GM19328 (cell line): ENCODE measurements around the gene MEMO1.
"Not testable (repeated sequence)": the region's sequence is repeated elsewhere in the genome, so short reads cannot be mapped to it uniquely, and the experiment has no call there.

Experiments
- ATAC-seq: cut with Tn5 transposase; IDR thresholded peaks from one replicate; pipeline ENCODE4 v1.9.1; 2021; ENCODE audit warnings: mild to moderate bottlenecking, moderate library complexity; ENCODE audit not compliant: unreplicated experiment

Gene MEMO1

DNA sequence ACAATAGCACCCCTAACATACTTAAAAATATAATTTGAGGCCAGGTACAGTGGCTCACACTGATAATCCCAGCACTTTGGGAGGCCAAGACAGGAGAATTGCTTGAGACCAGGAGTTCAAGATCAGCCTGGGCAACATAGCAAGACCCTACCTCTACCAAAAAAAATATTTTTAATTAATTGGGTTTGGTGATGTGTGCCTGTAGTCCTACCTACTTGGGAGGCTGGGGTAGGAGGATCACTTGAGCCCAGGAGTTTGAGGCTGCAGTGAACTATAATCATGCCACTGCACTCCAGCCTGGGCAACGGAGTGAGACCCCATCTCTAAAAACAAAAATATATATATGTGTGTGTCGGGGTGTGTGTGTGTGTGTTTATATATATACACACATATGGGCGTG is 91.3 kb downstream of the MEMO1 start:
- ATAC-seq: no peak

- no peak for ATAC-seq
These were observed 101.1 kb downstream of the MEMO1 start for GRCh38 chr2:31909661-31910060.

GRCh38 chr2:31907491-31907890 is 103.3 kb downstream of the MEMO1 start:
- ATAC-seq: not testable (repeated sequence)

GRCh38 chr2:31903109-31903780 is 107.6 kb downstream of the MEMO1 start:
- ATAC-seq: no peak

- no peak for ATAC-seq
These were observed 108.9 kb downstream of the MEMO1 start for GRCh38 chr2:31901900-31902299.

GRCh38 chr2:31900156-31900555 is 110.7 kb downstream of the MEMO1 start:
- not testable (repeated sequence) for ATAC-seq

DNA sequence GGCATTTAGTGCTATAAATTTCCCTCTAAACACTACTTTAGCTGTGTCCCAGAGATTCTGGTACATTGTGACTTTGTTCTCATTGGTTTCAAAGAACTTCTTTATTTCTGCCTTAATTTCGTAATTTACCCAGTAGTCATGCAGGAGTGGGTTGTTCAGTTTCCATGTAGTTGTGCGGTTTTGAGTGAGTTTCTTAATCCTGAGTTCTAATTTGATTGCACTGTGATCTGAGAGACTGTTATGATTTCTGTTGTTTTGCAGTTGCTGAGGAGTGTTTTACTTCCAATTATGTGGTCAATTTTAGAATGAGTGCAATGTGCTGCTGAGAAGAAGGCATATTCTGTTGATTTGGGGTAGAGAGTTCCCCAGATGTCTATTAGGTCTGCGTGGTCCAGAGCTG is 112.5 kb downstream of the MEMO1 start:
- ATAC-seq: not testable (repeated sequence)

DNA sequence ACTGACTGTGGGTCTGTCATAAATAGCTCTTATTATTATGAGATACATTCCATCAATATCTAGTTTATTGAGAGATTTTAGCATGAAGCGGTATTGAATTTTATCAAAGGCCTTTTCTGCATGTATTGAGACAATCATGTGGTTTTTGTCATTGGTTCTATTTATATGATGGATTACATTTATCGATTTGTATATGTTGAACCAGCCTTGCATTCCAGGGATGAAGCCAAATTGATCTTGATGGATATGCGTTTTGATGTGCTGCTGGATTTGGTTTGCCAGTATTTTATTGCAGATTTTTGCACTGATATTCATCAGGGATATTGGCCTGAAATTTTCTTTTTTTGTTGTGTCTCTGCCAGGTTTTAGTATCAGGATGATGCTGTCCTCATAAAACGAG is 113.5 kb downstream of the MEMO1 start:
- not testable (repeated sequence) for ATAC-seq

- ATAC-seq: no peak
These were observed 114.5 kb downstream of the MEMO1 start for GRCh38 chr2:31896293-31896692.

GRCh38 chr2:31894656-31895055 is 116.2 kb downstream of the MEMO1 start:
- ATAC-seq: no peak

GRCh38 chr2:31893094-31893493 is 117.7 kb downstream of the MEMO1 start:
- no peak for ATAC-seq

- ATAC-seq: no peak
These were observed 121.8 kb downstream of the MEMO1 start for GRCh38 chr2:31889044-31889443.

- ATAC-seq: no peak
These were observed 122.3 kb downstream of the MEMO1 start for GRCh38 chr2:31888550-31888949.

- no peak for ATAC-seq
These were observed 124.1 kb downstream of the MEMO1 start for GRCh38 chr2:31886700-31887099.

DNA sequence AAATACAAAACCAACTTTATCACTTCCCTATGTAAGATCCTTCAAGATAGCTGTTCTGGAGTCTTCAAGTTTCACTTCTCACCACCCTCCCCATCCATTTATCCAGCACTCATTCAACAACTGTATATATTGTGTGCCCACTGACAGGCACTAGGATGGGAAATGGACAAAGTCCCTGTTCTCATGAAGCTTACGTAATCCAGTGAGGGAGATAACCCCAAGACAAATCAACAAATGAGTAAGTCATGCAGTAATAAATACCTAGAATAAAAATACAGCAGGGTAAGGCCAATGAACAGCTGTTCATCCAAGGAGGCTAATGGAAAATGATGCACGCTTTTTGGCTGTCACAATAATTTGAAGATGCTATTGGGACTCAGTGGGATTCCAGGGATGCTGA is 133.8 kb downstream of the MEMO1 start:
- no peak for ATAC-seq

DNA sequence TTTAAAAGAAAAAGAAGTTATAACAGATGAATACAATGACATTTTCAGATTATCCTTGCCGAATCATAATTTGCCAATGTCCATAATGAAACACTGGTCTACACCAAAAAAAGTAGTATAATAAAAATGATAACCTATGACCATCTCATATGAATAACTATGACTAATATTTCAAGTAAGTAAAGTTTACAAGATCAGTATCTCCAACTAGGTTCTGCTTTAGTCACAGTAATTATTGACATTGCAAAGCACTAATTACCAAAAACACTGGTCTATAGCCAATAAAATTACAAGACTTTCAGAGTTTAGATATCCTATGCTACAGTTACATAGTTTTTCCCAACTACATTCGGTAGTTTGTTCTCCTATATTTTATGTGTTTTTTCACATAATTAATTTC is 136.7 kb downstream of the MEMO1 start:
- no peak for ATAC-seq

GRCh38 chr2:31865215-31865614 is 145.6 kb downstream of the MEMO1 start:
- no peak for ATAC-seq

DNA sequence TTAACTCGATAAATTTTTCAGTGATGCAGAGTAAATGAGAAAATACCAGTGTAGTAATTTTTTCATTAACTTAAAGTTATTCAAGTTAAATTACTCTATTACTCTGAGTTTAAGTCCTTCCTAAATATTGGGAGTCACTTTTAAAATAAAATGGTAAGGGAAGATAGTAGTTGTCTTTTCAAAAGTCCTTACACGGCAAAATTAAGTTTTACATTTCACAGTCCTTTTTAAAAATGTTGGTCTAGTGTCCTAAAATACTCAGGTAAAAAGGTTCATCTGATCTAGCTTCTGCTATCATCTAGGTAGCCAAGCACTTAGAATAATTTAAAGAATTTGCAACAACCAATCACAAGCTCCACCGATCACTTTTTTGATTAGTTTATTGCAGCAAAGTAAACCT is 146.9 kb downstream of the MEMO1 start:
- no peak for ATAC-seq

GRCh38 chr2:31863015-31863656 is 147.7 kb downstream of the MEMO1 start:
- not testable (repeated sequence) for ATAC-seq

GRCh38 chr2:31859959-31860358 is 150.8 kb downstream of the MEMO1 start:
- ATAC-seq: no peak

DNA sequence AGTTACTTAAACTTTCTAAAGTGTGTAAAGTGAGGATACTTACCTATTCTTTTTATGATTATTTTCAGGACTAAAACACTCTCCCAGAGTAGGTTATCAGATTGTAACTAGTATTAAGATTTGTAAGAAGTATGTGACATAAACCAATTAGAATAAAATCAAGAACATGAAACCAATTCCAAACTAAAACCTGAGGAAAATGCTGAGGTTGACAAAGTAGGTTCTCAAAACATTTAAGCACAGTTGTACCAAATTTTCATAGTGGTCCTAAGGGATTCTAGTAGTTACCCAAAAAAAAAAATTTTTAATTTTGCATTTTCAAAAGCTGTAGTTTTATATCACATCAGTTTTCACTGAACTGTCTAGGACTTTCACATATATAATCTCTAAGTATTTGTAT is 157.3 kb downstream of the MEMO1 start:
- no peak for ATAC-seq

DNA sequence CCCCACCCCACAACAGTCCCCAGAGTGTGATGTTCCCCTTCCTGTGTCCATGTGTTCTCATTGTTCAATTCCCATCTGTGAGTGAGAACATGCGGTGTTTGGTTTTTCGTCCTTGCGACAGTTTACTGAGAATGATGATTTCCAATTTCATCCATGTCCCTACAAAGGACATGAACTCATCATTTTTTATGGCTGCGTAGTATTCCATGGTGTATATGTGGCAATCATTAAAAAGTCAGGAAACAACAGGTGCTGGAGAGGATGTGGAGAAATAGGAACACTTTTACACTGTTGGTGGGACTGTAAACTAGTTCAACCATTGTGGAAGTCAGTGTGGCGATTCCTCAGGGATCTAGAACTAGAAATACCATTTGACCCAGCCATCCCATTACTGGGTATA is 168.7 kb downstream of the MEMO1 start:
- not testable (repeated sequence) for ATAC-seq

GRCh38 chr2:31835450-31835849 is 175.4 kb downstream of the MEMO1 start:
- no peak for ATAC-seq
